ENCODE data around the gene LCE2B. TPM values are rescaled to one million over a fixed set of nuclear protein-coding genes. Genes with fewer than 3 reads are reported as not detected.

Gene LCE2B
- total RNA-seq, 2 donors from 2014 or later, result not detected

- Histone ChIP-seq H3K4me3 (no peak overlapping the region), H3K36me3 (no peaks in the 10 kb centered on the region), H3K4me1 (no peaks in the 10 kb centered on the region), H3K9me3 (no peaks in the 10 kb centered on the region), H3K27me3 (no peaks in the 10 kb centered on the region), H3K27ac (no peak overlapping the region), H3K9ac (ENCODE audit: low read depth in 2 of 2, low read length in 2 of 2) (no peak overlapping the region)
- intact Hi-C loops (cut with DNase I), result no loop called here
- DNase-seq, result no peak
- no peak for TF ChIP-seq CTCF (IDR thresholded peaks at IDR 0.05)
Measured at GRCh38 chr1:152699746-152700145, 13.8 kb downstream of the LCE2B start.

- Histone ChIP-seq H3K4me1 (no peaks in the 10 kb centered on the region), H3K36me3 (no peaks in the 10 kb centered on the region), H3K9ac (ENCODE audit: low read depth in 2 of 2, low read length in 2 of 2) (no peak within 1 kb of the TSS), H3K9me3 (no peaks in the 10 kb centered on the region), H3K27me3 (no peaks in the 10 kb centered on the region), H3K4me3 (no peak within 1 kb of the TSS), H3K27ac (no peak within 1 kb of the TSS)
- TF ChIP-seq CTCF (IDR thresholded peaks at IDR 0.05), result no peak
- no peak for DNase-seq
- intact Hi-C loops (cut with DNase I), result no loop called here
Measured at GRCh38 chr1:152707860-152708259, 21.9 kb downstream of the LCE2B start, which contains the start of gene LCE4A. Gene LCE4A (plus strand): TSS chr1:152708160. CDS start chr1:152709076, 916 bp downstream.

DNA sequence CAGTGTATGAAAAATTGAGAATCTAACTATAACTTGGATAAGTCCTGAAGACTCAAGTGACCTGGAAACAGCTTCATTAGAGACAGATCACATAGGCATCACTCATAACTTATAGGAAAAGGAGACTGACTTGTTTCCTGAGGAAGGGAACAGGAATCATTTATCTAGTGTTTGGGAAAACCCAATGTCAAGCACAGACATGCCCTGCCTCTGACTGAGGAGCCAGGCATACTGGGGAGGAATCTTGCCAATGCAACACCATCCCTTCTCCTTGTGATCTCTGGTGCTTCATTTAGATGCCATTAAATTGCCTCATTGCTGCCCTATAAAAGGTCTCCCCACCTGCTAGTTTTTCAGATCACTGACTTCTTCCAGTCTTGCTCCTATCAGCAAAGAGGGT lies 32.3 kb downstream of the LCE2B start:
- no peak overlapping the region for H3K9ac ChIP-seq (ENCODE audit: low read depth in 2 of 2, low read length in 2 of 2)
- no peaks in the 10 kb centered on the region for H3K36me3 ChIP-seq
- H3K4me1 ChIP-seq, result no peaks in the 10 kb centered on the region
- TF ChIP-seq CTCF (IDR thresholded peaks at IDR 0.05), result no peak
- no peaks in the 10 kb centered on the region for H3K27me3 ChIP-seq
- no peaks in the 10 kb centered on the region for H3K9me3 ChIP-seq
- H3K4me3 ChIP-seq, result no peak overlapping the region
- intact Hi-C loops (cut with DNase I), result no loop called here
- DNase-seq, result no peak
- no peak overlapping the region for H3K27ac ChIP-seq

- Histone ChIP-seq H3K4me1 (no peaks in the 10 kb centered on the region), H3K27me3 (no peaks in the 10 kb centered on the region), H3K4me3 (no peak overlapping the region), H3K9me3 (no peaks in the 10 kb centered on the region), H3K36me3 (no peaks in the 10 kb centered on the region), H3K9ac (ENCODE audit: low read depth in 2 of 2, low read length in 2 of 2) (no peak overlapping the region), H3K27ac (no peak overlapping the region)
- intact Hi-C loops (cut with DNase I), result no loop called here
- DNase-seq, result no peak
- no peak for TF ChIP-seq CTCF (IDR thresholded peaks at IDR 0.05)
Measured at GRCh38 chr1:152725261-152725660, 39.3 kb downstream of the LCE2B start.

- no peaks in the 10 kb centered on the region for H3K4me1 ChIP-seq
- no peaks in the 10 kb centered on the region for H3K36me3 ChIP-seq
- no peak for DNase-seq
- H3K27me3 ChIP-seq, result no peaks in the 10 kb centered on the region
- no peak for TF ChIP-seq CTCF (IDR thresholded peaks at IDR 0.05)
- intact Hi-C loops (cut with DNase I), result no loop called here
- H3K4me3 ChIP-seq, result no peak overlapping the region
- H3K27ac ChIP-seq, result no peak overlapping the region
- no peak overlapping the region for H3K9ac ChIP-seq (ENCODE audit: low read depth in 2 of 2, low read length in 2 of 2)
- no peaks in the 10 kb centered on the region for H3K9me3 ChIP-seq
Measured at GRCh38 chr1:152728986-152729385, 43.1 kb downstream of the LCE2B start.

GRCh38 chr1:152735648-152736047 lies 49.7 kb downstream of the LCE2B start:
- Histone ChIP-seq H3K9ac (ENCODE audit: low read depth in 2 of 2, low read length in 2 of 2) (no peak overlapping the region), H3K4me3 (no peak overlapping the region), H3K36me3 (no peaks in the 10 kb centered on the region), H3K27ac (no peak overlapping the region), H3K9me3 (no peaks in the 10 kb centered on the region), H3K27me3 (no peaks in the 10 kb centered on the region), H3K4me1 (no peaks in the 10 kb centered on the region)
- no peak for TF ChIP-seq CTCF (IDR thresholded peaks at IDR 0.05)
- DNase-seq, result no peak
- intact Hi-C loops (cut with DNase I), result no loop called here
